Pancreas (tissue), 10 donors: ENCODE results near the gene TLE5. TPM values are rescaled to one million over a fixed set of nuclear protein-coding genes. Genes with fewer than 3 reads are reported as not detected.

Experiments used
- ATAC-seq, 4 donors: fragments of 200-7000 bp; cut with Tn5 transposase; one replicate each; pipeline versions ENCODE4 v1.8.0 to v1.9.1; 2020; ENCODE audit warnings: mild to moderate bottlenecking in 4 of 4, moderate library complexity in 4 of 4
- DNase-seq, 6 donors: peaks; one replicate each; pipeline ENCODE4 v3.0.0-alpha.2; 2020
- FAIRE-seq: peaks from 2 replicates; lab custom pipeline; 2012; peaks lifted over from hg19 to GRCh38; lab: Jason Lieb, UNC
- H3K27ac ChIP-seq, 4 donors: fragments of 200-600 bp; sonication (generic); 1 replicate in 3 of 4; 2 replicates in 1 of 4; pipeline versions ENCODE4 v1.5.0 to v1.8.0; 2020
- H3K27me3 ChIP-seq, 4 donors: fragments of 200-600 bp; one replicate each; pipeline ENCODE4 v1.8.0; 2021
- H3K36me3 ChIP-seq, 3 donors: fragments of 200-600 bp; sonication (generic) in 1 of 3; one replicate each; pipeline versions ENCODE4 v1.5.0 to v1.8.0; 2020 to 2021
- H3K4me1 ChIP-seq, 3 donors: fragments of 200-600 bp; one replicate each; pipeline ENCODE4 v1.8.0; 2021
- H3K4me3 ChIP-seq, 4 donors: fragments of 200-600 bp; sonication (generic) in 2 of 4; one replicate each; pipeline versions ENCODE4 v1.5.0 to v1.8.0; 2020 to 2021
- H3K9me3 ChIP-seq, 4 donors: fragments of 200-600 bp; one replicate each; pipeline ENCODE4 v1.8.0; 2021
- CTCF ChIP-seq, 4 donors: fragments of 200-600 bp; sonication (generic) in 3 of 4; IDR thresholded peaks; one replicate each; pipeline versions ENCODE4 v1.5.0 to v1.8.0; 2021; ENCODE audit warnings: antibody characterized with exemption in 4 of 4
- WGBS, 2 donors: extraction: QIAGEN DNeasy Blood & Tissue Kit; methylation state at CpG; one replicate each; pipeline ENCODE4 v1.1.7; 2013; 5-methylcytosine and 5-hydroxymethylcytosine counted together
- intact Hi-C, 3 donors: fragments of 100-400 bp; cut with DNase I; formaldehyde crosslinking; loops; one replicate each; pipeline versions ENCODE4 v1.11.1 to v1.14.2; 2022
- polyA plus RNA-seq, 2 donors: library from polyadenylated mRNA; stranded (reverse); fragments of 200-250 nt; gene quantifications; one replicate each; pipeline ENCODE4 v1.2.3, GENCODE V29; 2013
- total RNA-seq, 6 donors: library from RNA; stranded (reverse); fragmentation: NEBNext Ultra II Directional in 4 of 6; extraction: Animal tissue kit (Norgen Biotek cat#: 25700) in 4 of 6; gene quantifications; one replicate each; pipeline versions ENCODE4 v1.2.1 to v1.2.4, GENCODE V29; 2021 to 2023
- donor health status: healthy with polysubstance abuse.
- donor health status: DM: no; HTN: no; CAD: no; lungs with moderate emphysema.
- donor health status: DM: no; HTN: no; CAD: no.
- donor health status: control.
- donor health status: control.
- donor health status: Bipolar disorder and iron deficiency.
- donor health status: DM: yes; HTN: yes; CAD: no.
- donor health status: DM: no; HTN: no; CAD: no.
- donor health status: DM: no; HTN: no; CAD: no.
- donor health status: DM: yes; HTN: yes; CAD: no.

Gene TLE5
- total and polyA plus RNA-seq, 8 donors: 165 to 573 (median 229) TPM

GRCh38 chr19:3027981-3028304 lies 34.4 kb downstream of the TLE5 start:
- peak overlapping the region in 2 of 4 donors; percentile 62 to 70 for H3K4me3 ChIP-seq
- peak in 2 of 4 donors; percentile 2 to 11 for ATAC-seq
- H3K27ac ChIP-seq: peak overlapping the region; percentile 26 to 69 (median 44)

GRCh38 chr19:3027292-3027691 lies 35.0 kb downstream of the TLE5 start:
- H3K27ac ChIP-seq: no peak overlapping the region
- no peak for TF ChIP-seq CTCF (IDR thresholded peaks at IDR 0.05)
- WGBS, 2 donors: 85 to 94% methylated on average over 2 of the region's 2 CpGs
- DNase-seq (no peak), FAIRE-seq (no peak), ATAC-seq (no peak)
- H3K9me3 ChIP-seq: no peaks in the 10 kb centered on the region
- H3K27me3 ChIP-seq: no peaks in the 10 kb centered on the region
- H3K4me1 ChIP-seq: peaks cover 0 to 4% (median 0%) of the 10 kb centered on the region in 3 donors
- intact Hi-C loops: no loop called here
- no peak overlapping the region for H3K4me3 ChIP-seq
- no peaks in the 10 kb centered on the region for H3K36me3 ChIP-seq

More at GRCh38 chr19:3027981-3028304, 34.4 kb downstream of the TLE5 start:
- no peak for FAIRE-seq
- no peaks in the 10 kb centered on the region for H3K9me3 ChIP-seq
- H3K36me3 ChIP-seq: no peaks in the 10 kb centered on the region
- H3K4me1 ChIP-seq: peaks cover 0 to 4% (median 0%) of the 10 kb centered on the region in 3 donors
- TF ChIP-seq CTCF (IDR thresholded peaks at IDR 0.05): no peak
- DNase-seq: no peak
- no peaks in the 10 kb centered on the region for H3K27me3 ChIP-seq
- 65 to 70% methylated on average over 9 of the region's 9 CpGs for WGBS, 2 donors
- intact Hi-C loops: no loop called here

- no peaks in the 10 kb centered on the region for H3K36me3 ChIP-seq
- no peak for FAIRE-seq
- intact Hi-C loops: no loop called here
- peaks cover 0 to 4% (median 0%) of the 10 kb centered on the region in 3 donors for H3K4me1 ChIP-seq
- H3K27me3 ChIP-seq: no peaks in the 10 kb centered on the region
- no peak for ATAC-seq
- H3K4me3 ChIP-seq: no peak overlapping the region
- WGBS, 2 donors: 91 to 94% methylated on average over 1 of the region's 1 CpG
- no peak for DNase-seq
- no peak for TF ChIP-seq CTCF (IDR thresholded peaks at IDR 0.05)
- no peaks in the 10 kb centered on the region for H3K9me3 ChIP-seq
- H3K27ac ChIP-seq: no peak overlapping the region
Measured at GRCh38 chr19:3026768-3027167, 35.5 kb downstream of the TLE5 start.

GRCh38 chr19:3025549-3025886 lies 36.8 kb downstream of the TLE5 start:
- Histone ChIP-seq H3K27me3 (no peaks in the 10 kb centered on the region), H3K9me3 (no peaks in the 10 kb centered on the region), H3K4me3 (no peak overlapping the region), H3K36me3 (no peaks in the 10 kb centered on the region), H3K4me1 (peaks cover 0 to 4% (median 0%) of the 10 kb centered on the region in 3 donors), H3K27ac (no peak overlapping the region)
- ATAC-seq: no peak
- intact Hi-C loops: no loop called here
- DNase-seq: no peak
- FAIRE-seq: no peak
- TF ChIP-seq CTCF (IDR thresholded peaks at IDR 0.05): no peak
- WGBS, 2 donors: 81 to 85% methylated on average over 9 of the region's 9 CpGs

- ATAC-seq (no peak), DNase-seq (no peak), FAIRE-seq (no peak)
- 87 to 91% methylated on average over 30 of the region's 30 CpGs for WGBS, 2 donors
- Histone ChIP-seq H3K36me3 (no peaks in the 10 kb centered on the region), H3K9me3 (no peaks in the 10 kb centered on the region), H3K27ac (no peak overlapping the region), H3K4me1 (peaks cover 0 to 4% (median 0%) of the 10 kb centered on the region in 3 donors), H3K4me3 (no peak overlapping the region), H3K27me3 (no peaks in the 10 kb centered on the region)
- intact Hi-C loops: no loop called here
- no peak for TF ChIP-seq CTCF (IDR thresholded peaks at IDR 0.05)
Measured at GRCh38 chr19:3024870-3025548, 37.3 kb downstream of the TLE5 start.
